Astrocyte (in vitro differentiated cells and primary cell): ENCODE results near the gene SLC10A3. TPM values are rescaled to one million over a fixed set of nuclear protein-coding genes. Genes with fewer than 3 reads are reported as not detected.

Experiments
- DNase-seq: peaks from one replicate; pipeline ENCODE4 v3.0.0-alpha.2; 2010; ENCODE audit warnings: low read depth
- FAIRE-seq: peaks from 2 replicates; lab custom pipeline; 2011; peaks lifted over from hg19 to GRCh38; lab: Jason Lieb, UNC
- H2AFZ ChIP-seq: 2 replicates; pipeline ENCODE4 v1.6.0; 2012; ENCODE audit warnings: low read depth, low read length, inconsistent platforms
- H3K27ac ChIP-seq: 2 replicates; pipeline ENCODE4 v1.5.1; 2011; ENCODE audit warnings: low read depth, low read length, inconsistent platforms
- H3K27me3 ChIP-seq: 2 replicates; pipeline ENCODE4 v1.6.0; 2011; ENCODE audit warnings: low read length, inconsistent platforms; ENCODE audit not compliant: insufficient read depth
- H3K36me3 ChIP-seq: 2 replicates; pipeline ENCODE4 v1.5.1; 2011; ENCODE audit warnings: low read length, inconsistent platforms; ENCODE audit not compliant: insufficient read depth
- H3K4me1 ChIP-seq: 2 replicates; pipeline ENCODE4 v1.5.1; 2011; ENCODE audit warnings: low read length, inconsistent platforms; ENCODE audit not compliant: insufficient read depth
- H3K4me2 ChIP-seq: 2 replicates; pipeline ENCODE4 v1.6.0; 2012; ENCODE audit warnings: low read length, inconsistent platforms
- H3K4me3 ChIP-seq: 2 replicates; pipeline ENCODE4 v1.5.1; 2011; ENCODE audit warnings: low read depth, mild to moderate bottlenecking, low read length, inconsistent platforms; ENCODE audit not compliant: insufficient read depth
- H3K79me2 ChIP-seq: 2 replicates; pipeline ENCODE4 v1.6.0; 2012; ENCODE audit warnings: mild to moderate bottlenecking, low read length, inconsistent platforms; ENCODE audit not compliant: insufficient read depth
- H3K9ac ChIP-seq: 2 replicates; pipeline ENCODE4 v1.6.0; 2012; ENCODE audit warnings: mild to moderate bottlenecking, low read length, inconsistent platforms
- H3K9me3 ChIP-seq: 2 replicates; pipeline ENCODE4 v1.5.1; 2012; ENCODE audit warnings: low read depth, mild to moderate bottlenecking, low read length, inconsistent platforms; ENCODE audit not compliant: insufficient read depth
- H4K20me1 ChIP-seq: 2 replicates; pipeline ENCODE4 v1.6.0; 2012; ENCODE audit warnings: low read length, inconsistent platforms; ENCODE audit not compliant: insufficient read depth
- H3K27ac Mint-ChIP-seq: one replicate; pipeline ENCODE4 v1.8.0; 2021; ENCODE audit warnings: mild to moderate bottlenecking, mixed read lengths; ENCODE audit not compliant: unreplicated experiment
- H3K27me3 Mint-ChIP-seq: one replicate; pipeline ENCODE4 v1.8.0; 2021; ENCODE audit warnings: low read depth, mixed read lengths; ENCODE audit not compliant: unreplicated experiment
- H3K36me3 Mint-ChIP-seq: one replicate; pipeline ENCODE4 v1.8.0; 2021; ENCODE audit warnings: low read depth, mixed read lengths; ENCODE audit not compliant: unreplicated experiment
- H3K4me1 Mint-ChIP-seq: one replicate; pipeline ENCODE4 v1.8.0; 2021; ENCODE audit warnings: low read depth, mixed read lengths; ENCODE audit not compliant: unreplicated experiment
- H3K4me3 Mint-ChIP-seq: one replicate; pipeline ENCODE4 v1.8.0; 2021; ENCODE audit warnings: mild to moderate bottlenecking, moderate library complexity, mixed read lengths; ENCODE audit not compliant: unreplicated experiment
- H3K9me3 Mint-ChIP-seq: one replicate; pipeline ENCODE4 v1.8.0; 2021; ENCODE audit warnings: mild to moderate bottlenecking, mixed read lengths; ENCODE audit not compliant: unreplicated experiment
- EZH2 ChIP-seq: IDR thresholded peaks from 2 replicates; pipeline ENCODE4 v1.6.1; 2012; ENCODE audit warnings: mild to moderate bottlenecking, low read length, inconsistent platforms; ENCODE audit not compliant: insufficient read depth
- total RNA-seq: library from RNA; stranded (reverse); gene quantifications from 2 replicates; pipeline ENCODE4 v1.2.1, GENCODE V29; 2021
- TF ChIP-seq, protein P1 (sequence below): IDR thresholded peaks from 2 replicates; pipeline ENCODE4 v1.5.1; 2011; ENCODE audit warnings: low read depth, mild to moderate bottlenecking, inconsistent platforms, low read length, moderate library complexity; ENCODE audit not compliant: insufficient read depth

The SLC10A3 gene
- total RNA-seq, 1 donor from 2014 or later: 24.4 TPM

DNA sequence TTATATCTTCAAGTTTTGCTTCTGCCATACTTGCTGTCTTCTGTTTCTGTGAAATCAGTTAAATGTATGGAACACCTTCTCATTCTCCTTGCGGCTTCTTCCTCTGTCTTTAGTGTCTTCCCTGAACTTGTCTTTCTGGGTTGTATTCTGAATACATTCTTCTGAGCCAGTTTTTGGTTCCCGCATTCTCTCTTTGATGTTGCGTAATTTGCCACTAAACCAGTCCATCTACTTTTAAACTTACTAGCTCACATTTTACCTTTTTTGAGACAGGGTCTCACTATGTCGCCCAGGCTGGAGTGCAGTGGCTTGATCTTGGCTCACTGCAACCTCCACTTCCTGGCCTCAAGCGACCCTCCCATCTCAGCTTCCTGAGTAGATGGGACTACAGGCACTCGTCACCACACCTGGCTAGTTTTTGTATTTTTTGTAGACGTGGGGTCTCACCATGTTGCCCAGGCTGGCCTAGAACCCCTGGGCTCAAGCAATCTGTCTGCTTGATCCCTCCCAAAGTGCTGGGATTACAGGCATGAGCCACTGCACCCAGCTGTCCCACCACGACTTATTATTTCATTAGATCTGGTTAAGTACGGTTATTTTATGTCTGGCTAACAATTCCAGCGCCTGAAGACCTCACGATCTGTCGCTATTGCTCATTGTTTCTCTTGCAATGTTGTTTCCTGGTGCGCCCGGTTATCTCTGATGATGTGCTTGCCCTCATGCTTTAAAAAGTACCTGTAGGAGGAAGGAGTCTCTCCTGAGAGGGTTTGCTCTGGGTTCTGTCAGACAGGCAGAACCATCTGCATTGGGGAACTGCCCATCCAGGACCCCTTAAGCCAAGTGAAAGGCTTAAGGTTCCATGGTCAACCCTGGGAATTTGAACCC, 35.4 kb upstream of the SLC10A3 start:
- no peaks in the 10 kb centered on the region for H3K27me3 Mint-ChIP-seq
- H3K36me3 Mint-ChIP-seq: no peaks in the 10 kb centered on the region
- H3K27ac ChIP-seq: no peak overlapping the region
- H3K4me3 ChIP-seq: no peak overlapping the region
- H3K79me2 ChIP-seq: no peaks in the 10 kb centered on the region
- H3K36me3 ChIP-seq: no peaks in the 10 kb centered on the region
- H3K27ac Mint-ChIP-seq: no peak overlapping the region
- no peaks in the 10 kb centered on the region for H3K27me3 ChIP-seq
- no peak overlapping the region for H3K9ac ChIP-seq
- FAIRE-seq (no peak), DNase-seq (no peak)
- no peak overlapping the region for H2AFZ ChIP-seq
- no peak overlapping the region for H3K4me2 ChIP-seq
- H3K4me1 ChIP-seq: peaks cover 9% of the 10 kb centered on the region
- H3K4me3 Mint-ChIP-seq: no peak overlapping the region
- H3K9me3 Mint-ChIP-seq: no peaks in the 10 kb centered on the region
- H3K9me3 ChIP-seq: no peaks in the 10 kb centered on the region
- peaks cover under 1% of the 10 kb centered on the region for H3K4me1 Mint-ChIP-seq
- H4K20me1 ChIP-seq: no peaks in the 10 kb centered on the region
- TF ChIP-seq, protein P1, sequence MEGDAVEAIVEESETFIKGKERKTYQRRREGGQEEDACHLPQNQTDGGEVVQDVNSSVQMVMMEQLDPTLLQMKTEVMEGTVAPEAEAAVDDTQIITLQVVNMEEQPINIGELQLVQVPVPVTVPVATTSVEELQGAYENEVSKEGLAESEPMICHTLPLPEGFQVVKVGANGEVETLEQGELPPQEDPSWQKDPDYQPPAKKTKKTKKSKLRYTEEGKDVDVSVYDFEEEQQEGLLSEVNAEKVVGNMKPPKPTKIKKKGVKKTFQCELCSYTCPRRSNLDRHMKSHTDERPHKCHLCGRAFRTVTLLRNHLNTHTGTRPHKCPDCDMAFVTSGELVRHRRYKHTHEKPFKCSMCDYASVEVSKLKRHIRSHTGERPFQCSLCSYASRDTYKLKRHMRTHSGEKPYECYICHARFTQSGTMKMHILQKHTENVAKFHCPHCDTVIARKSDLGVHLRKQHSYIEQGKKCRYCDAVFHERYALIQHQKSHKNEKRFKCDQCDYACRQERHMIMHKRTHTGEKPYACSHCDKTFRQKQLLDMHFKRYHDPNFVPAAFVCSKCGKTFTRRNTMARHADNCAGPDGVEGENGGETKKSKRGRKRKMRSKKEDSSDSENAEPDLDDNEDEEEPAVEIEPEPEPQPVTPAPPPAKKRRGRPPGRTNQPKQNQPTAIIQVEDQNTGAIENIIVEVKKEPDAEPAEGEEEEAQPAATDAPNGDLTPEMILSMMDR: no peak
- TF ChIP-seq EZH2: no peak

DNA sequence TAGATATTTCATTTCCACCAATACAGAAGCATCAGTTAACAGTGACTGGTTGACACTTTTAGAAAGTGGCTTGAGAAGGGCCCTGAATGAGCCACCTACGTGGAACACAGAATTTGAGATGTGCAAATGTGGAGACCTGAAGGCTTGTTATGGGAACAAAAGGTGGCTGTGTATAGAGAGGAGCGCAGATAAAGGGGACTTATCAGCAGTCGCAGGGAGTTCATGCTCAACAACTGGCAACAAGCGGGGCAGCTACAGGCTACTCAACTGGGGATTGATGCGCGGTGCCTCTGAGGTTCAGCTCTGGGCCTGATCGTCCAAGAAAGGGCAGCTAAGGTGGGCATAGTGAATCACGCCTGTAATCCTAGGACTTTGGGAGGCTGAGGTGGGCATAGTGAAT, 29.0 kb upstream of the SLC10A3 start:
- H3K27ac Mint-ChIP-seq: no peak overlapping the region
- no peaks in the 10 kb centered on the region for H4K20me1 ChIP-seq

More for the DNA sequence above, 29.0 kb upstream of the SLC10A3 start:
- H3K27ac ChIP-seq: no peak overlapping the region
- H3K27me3 ChIP-seq: no peaks in the 10 kb centered on the region
- Mint-ChIP-seq H3K4me1 (peaks cover 5% of the 10 kb centered on the region), H3K27me3 (no peaks in the 10 kb centered on the region), H3K9me3 (no peaks in the 10 kb centered on the region), H3K4me3 (no peak overlapping the region), H3K36me3 (no peaks in the 10 kb centered on the region)
- no peak overlapping the region for H3K4me2 ChIP-seq
- no peak for FAIRE-seq
- no peak overlapping the region for H2AFZ ChIP-seq
- peaks cover 10% of the 10 kb centered on the region for H3K4me1 ChIP-seq
- DNase-seq: no peak
- TF ChIP-seq, protein P1: no peak
- TF ChIP-seq EZH2: no peak
- H3K36me3 ChIP-seq: no peaks in the 10 kb centered on the region
- H3K9me3 ChIP-seq: no peaks in the 10 kb centered on the region
- no peak overlapping the region for H3K9ac ChIP-seq
- peaks cover 7% of the 10 kb centered on the region for H3K79me2 ChIP-seq
- H3K4me3 ChIP-seq: no peak overlapping the region
